GM12878 (cell line): ENCODE data around the gene ACD. TPM values are rescaled to one million over a fixed set of nuclear protein-coding genes. Genes with fewer than 3 reads are reported as not detected.

Experiments
- ATAC-seq: fragments of 200-7000 bp; cut with Tn5 transposase; 3 replicates; pipeline ENCODE4 v1.9.1; 2020; ENCODE audit warnings: mild to moderate bottlenecking, moderate library complexity
- BruUV-seq: library from RNA; stranded (reverse); fragments of 400-500 nt; replicated peaks from 2 replicates; lab custom pipeline; 2021; lab: Mats Ljungman, UMichigan
- CTCF ChIA-PET: fragments of 300-600 bp; sonication (Branson Sonifier 250); formaldehyde crosslinking; extraction: SDS; loops from one replicate; lab custom pipeline; 2021; ENCODE audit warnings: inconsistent platforms; lab: Yijun Ruan, JAX
- POLR2A ChIA-PET: fragments of 350-600 bp; formaldehyde crosslinking; extraction: SDS; loops from one replicate; lab custom pipeline; 2021; ENCODE audit warnings: inconsistent platforms; lab: Charles Lee
- RAD21 ChIA-PET: fragments of 300-600 bp; sonication (Branson Sonifier 250); formaldehyde crosslinking; loops from one replicate; lab custom pipeline; 2023; ENCODE audit warnings: antibody characterized with exemption; ENCODE audit not compliant: unreplicated experiment; lab: Charles Lee
- SMC1A ChIA-PET: fragments of 300-600 bp; sonication (Branson Sonifier 250); formaldehyde crosslinking; loops from one replicate; lab custom pipeline; 2023; ENCODE audit not compliant: unreplicated experiment, uncharacterized antibody; lab: Charles Lee
- DNase-seq: peaks from one replicate; pipeline ENCODE4 v3.0.0-alpha.2; 2011; ENCODE audit warnings: low read depth, low spot score
- FAIRE-seq: peaks from 3 replicates; lab custom pipeline; 2011; peaks lifted over from hg19 to GRCh38; lab: Jason Lieb, UNC
- H2AFZ ChIP-seq: 2 replicates; pipeline ENCODE4 v1.6.0; 2011; ENCODE audit warnings: low read depth, low read length, control low read depth; ENCODE audit not compliant: control insufficient read depth
- H3K27ac ChIP-seq: 2 replicates; pipeline ENCODE4 v1.5.1; 2011; ENCODE audit warnings: control low read depth; ENCODE audit not compliant: control insufficient read depth, insufficient read depth
- H3K27me3 ChIP-seq, 2 experiments: replicated peaks in 1 of 2; 2 replicates each; pipeline versions ENCODE4 v1.6.0 to v1.6.1; 2011; ENCODE audit warnings: low read length in 1 of 2; ENCODE audit not compliant: control insufficient read depth in 2 of 2, insufficient read depth in 2 of 2
- H3K36me3 ChIP-seq, 2 experiments: 2 replicates each; pipeline ENCODE4 v1.5.1; 2011; ENCODE audit warnings: low read length in 1 of 2; ENCODE audit not compliant: control insufficient read depth in 2 of 2, insufficient read depth in 2 of 2
- H3K4me1 ChIP-seq: 2 replicates; pipeline ENCODE4 v1.6.1; 2011; ENCODE audit warnings: mild to moderate bottlenecking, low read length, moderate library complexity, mixed read lengths; ENCODE audit not compliant: control insufficient read depth, insufficient read depth
- H3K4me2 ChIP-seq: 2 replicates; pipeline ENCODE4 v1.6.0; 2011; ENCODE audit warnings: control low read depth; ENCODE audit not compliant: control insufficient read depth, insufficient read depth
- H3K4me3 ChIP-seq: fragments of 200-600 bp; sonication (generic); 2 replicates; pipeline ENCODE4 v1.5.1; 2016
- H3K79me2 ChIP-seq: 2 replicates; pipeline ENCODE4 v1.6.0; 2011; ENCODE audit warnings: low read length; ENCODE audit not compliant: control insufficient read depth, insufficient read depth
- H3K9ac ChIP-seq: 2 replicates; pipeline ENCODE4 v1.8.0; 2011; ENCODE audit warnings: low read length, control low read depth, mixed read lengths; ENCODE audit not compliant: control insufficient read depth, insufficient read depth
- H3K9me3 ChIP-seq: replicated peaks from 3 replicates; pipeline ENCODE4 v1.5.1; 2011; ENCODE audit warnings: mild to moderate bottlenecking, low read length; ENCODE audit not compliant: control insufficient read depth, insufficient read depth
- H4K20me1 ChIP-seq: 2 replicates; pipeline ENCODE4 v1.6.0; 2011; ENCODE audit not compliant: control insufficient read depth, insufficient read depth
- ASH2L ChIP-seq: fragments of 300-600, 200-600 bp; sonication (generic); IDR thresholded peaks from 2 replicates; pipeline ENCODE4 v1.6.1; 2017; ENCODE audit warnings: low read depth, mild to moderate bottlenecking, borderline replicate concordance
- ESRRA ChIP-seq: IDR thresholded peaks from 2 replicates; pipeline ENCODE4 v1.6.1; 2012; ENCODE audit warnings: mild to moderate bottlenecking, low read length, improper control_type of control experiment
- IRF4 ChIP-seq: IDR thresholded peaks from 2 replicates; pipeline ENCODE4 v1.6.1; 2011; ENCODE audit warnings: low read depth, low read length
- JUND ChIP-seq: IDR thresholded peaks from 2 replicates; pipeline ENCODE4 v1.6.1; 2012; ENCODE audit warnings: low read depth, mild to moderate bottlenecking, low read length, improper control_type of control experiment, moderate library complexity
- NR2C2 ChIP-seq: IDR thresholded peaks from 2 replicates; pipeline ENCODE4 v1.6.1; 2011; ENCODE audit warnings: borderline replicate concordance, low read depth; ENCODE audit not compliant: control insufficient read depth, insufficient read length
- NRF1 ChIP-seq: conservative IDR thresholded peaks from 2 replicates; pipeline ENCODE4 v1.6.1; 2011; ENCODE audit warnings: mild to moderate bottlenecking, low read depth, low read length, improper control_type of control experiment
- RELA ChIP-seq: fragments of 450-650 bp; IDR thresholded peaks from 2 replicates; pipeline ENCODE4 v1.8.0; 2014; ENCODE audit warnings: borderline replicate concordance; ENCODE audit not compliant: partially characterized antibody
- RUNX3 ChIP-seq: IDR thresholded peaks from 2 replicates; pipeline ENCODE4 v1.6.1; 2012; ENCODE audit warnings: low read length, inconsistent platforms
- SIN3A ChIP-seq: IDR thresholded peaks from 2 replicates; pipeline ENCODE4 v1.6.1; 2012; ENCODE audit warnings: low read depth, low read length, improper control_type of control experiment
- TBL1XR1 ChIP-seq: IDR thresholded peaks from 2 replicates; pipeline ENCODE4 v1.6.1; 2012; ENCODE audit warnings: low read depth, low read length, improper control_type of control experiment
- ZNF384 ChIP-seq: IDR thresholded peaks from 2 replicates; pipeline ENCODE4 v1.6.1; 2012; ENCODE audit warnings: low read depth, mild to moderate bottlenecking, low read length, improper control_type of control experiment, borderline replicate concordance
- in situ Hi-C: fragments of 300-500 bp; cut with MboI; formaldehyde crosslinking; loops from 9 replicates; pipeline ENCODE4 v1.14.3; 2018; ENCODE audit warnings: mixed read lengths
- intact Hi-C: fragments of 100-400 bp; cut with micrococcal nuclease; formaldehyde crosslinking; loops from one replicate; pipeline ENCODE4 v1.14.2; 2022; ENCODE audit not compliant: unreplicated experiment
- polyA plus RNA-seq, 11 experiments: library from polyadenylated mRNA; depleted of rRNA in 4 of 11; unstranded in 6 of 11; stranded (reverse) in 5 of 11; fragments of >200 nt; fragmentation: Nextera tagmentation in 4 of 11; fragmentation: Illumina TruSeq in 1 of 11; extraction: Ambion mirVana in 4 of 11; extraction: Trizol in 1 of 11; gene quantifications; 1 replicate in 1 of 11; 2 replicates in 10 of 11; pipeline versions ENCODE4 v1.2.1 to v1.2.3, GENCODE V29; 2011 to 2016; ENCODE audit warnings: inconsistent platforms in 2 of 11, missing spikeins in 2 of 11, low read depth in 1 of 11
- total RNA-seq, 4 experiments: library from RNA; depleted of rRNA in 3 of 4; stranded (reverse); fragments of >200 nt in 3 of 4; fragmentation: Illumina TruSeq in 1 of 4; extraction: Trizol in 1 of 4; gene quantifications; 2 replicates each; pipeline versions ENCODE4 v1.2.1 to v1.2.3, GENCODE V29; 2013 to 2021
- TF ChIP-seq, protein P1 (sequence below): fragments of 450-650 bp; IDR thresholded peaks from 2 replicates; pipeline ENCODE4 v1.6.1; 2017; ENCODE audit warnings: mild to moderate bottlenecking, moderate library complexity
- TF ChIP-seq, protein P2 (sequence below): IDR thresholded peaks from 2 replicates; pipeline ENCODE4 v1.6.1; 2012; ENCODE audit warnings: low read depth, low read length, improper control_type of control experiment

Gene ACD
- total and polyA plus RNA-seq, 10 of the 15 experiments (the other 5 are each of a cell fraction or from before 2014, with no cell fraction given), result 2.9 to 46.7 (median 23.9) TPM

DNA sequence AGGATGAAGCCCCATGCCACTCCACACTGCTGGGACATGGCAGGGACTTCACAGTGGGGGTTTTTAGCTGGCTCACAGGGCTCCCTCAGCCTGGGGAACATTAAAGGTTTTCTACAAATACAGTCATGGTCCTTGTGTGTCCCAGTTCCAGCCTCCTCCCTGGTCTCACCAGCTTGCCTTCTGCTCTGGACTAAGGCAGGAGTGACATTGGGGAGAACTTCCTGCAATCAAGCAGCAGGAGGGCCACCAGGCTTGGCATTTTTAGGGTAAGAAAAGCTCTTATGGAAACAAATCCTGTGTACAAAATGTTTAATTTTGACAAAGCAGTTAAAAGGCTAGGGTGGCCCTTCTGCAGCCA, 2.6 kb upstream of the ACD start:
- Histone ChIP-seq H3K4me3 (no peak overlapping the region), H4K20me1 (no peaks in the 10 kb centered on the region), H3K79me2 (peaks cover 12% of the 10 kb centered on the region), H3K9ac (no peak overlapping the region), H3K27me3 (no peaks in the 10 kb centered on the region), H3K9me3 (no peaks in the 10 kb centered on the region), H2AFZ (no peak overlapping the region), H3K36me3 (peaks cover 6 to 10% of the 10 kb centered on the region in 2 experiments; a peak in 3 of 4 replicates), H3K27ac (no peak overlapping the region), H3K4me1 (peaks cover 18% of the 10 kb centered on the region), H3K4me2 (no peak overlapping the region)
- ChIA-PET CTCF (interaction anchor here (0.7 to 11.9 kb wide), 4 partner anchors 17 to 144 kb away, joined by 3 to 196 read pairs (median 8); partner anchors contain the start of genes CARMIL2 and CTCF), RAD21 (interaction anchor here (0.7 kb wide), 1 partner anchor 18 kb away, joined by 4 read pairs; the partner anchor contains the start of gene CARMIL2), POLR2A (interaction anchor here (0.6 to 1.1 kb wide), 3 partner anchors 18 to 143 kb away, joined by 3 to 4 read pairs (median 3); partner anchors contain the start of gene CARMIL2), SMC1A (interaction anchor here (1.0 to 1.4 kb wide), 2 partner anchors 18 to 154 kb away, joined by 3 read pairs; partner anchors contain the start of gene CARMIL2)
- TF ChIP-seq ASH2L (no peak), RUNX3 (no peak), JUND (no peak), SIN3A (no peak), ZNF384 (no peak), ESRRA (no peak), NRF1 (no peak), RELA (no peak), TBL1XR1 (no peak), IRF4 (no peak), NR2C2 (no peak)
- TF ChIP-seq, protein P1, sequence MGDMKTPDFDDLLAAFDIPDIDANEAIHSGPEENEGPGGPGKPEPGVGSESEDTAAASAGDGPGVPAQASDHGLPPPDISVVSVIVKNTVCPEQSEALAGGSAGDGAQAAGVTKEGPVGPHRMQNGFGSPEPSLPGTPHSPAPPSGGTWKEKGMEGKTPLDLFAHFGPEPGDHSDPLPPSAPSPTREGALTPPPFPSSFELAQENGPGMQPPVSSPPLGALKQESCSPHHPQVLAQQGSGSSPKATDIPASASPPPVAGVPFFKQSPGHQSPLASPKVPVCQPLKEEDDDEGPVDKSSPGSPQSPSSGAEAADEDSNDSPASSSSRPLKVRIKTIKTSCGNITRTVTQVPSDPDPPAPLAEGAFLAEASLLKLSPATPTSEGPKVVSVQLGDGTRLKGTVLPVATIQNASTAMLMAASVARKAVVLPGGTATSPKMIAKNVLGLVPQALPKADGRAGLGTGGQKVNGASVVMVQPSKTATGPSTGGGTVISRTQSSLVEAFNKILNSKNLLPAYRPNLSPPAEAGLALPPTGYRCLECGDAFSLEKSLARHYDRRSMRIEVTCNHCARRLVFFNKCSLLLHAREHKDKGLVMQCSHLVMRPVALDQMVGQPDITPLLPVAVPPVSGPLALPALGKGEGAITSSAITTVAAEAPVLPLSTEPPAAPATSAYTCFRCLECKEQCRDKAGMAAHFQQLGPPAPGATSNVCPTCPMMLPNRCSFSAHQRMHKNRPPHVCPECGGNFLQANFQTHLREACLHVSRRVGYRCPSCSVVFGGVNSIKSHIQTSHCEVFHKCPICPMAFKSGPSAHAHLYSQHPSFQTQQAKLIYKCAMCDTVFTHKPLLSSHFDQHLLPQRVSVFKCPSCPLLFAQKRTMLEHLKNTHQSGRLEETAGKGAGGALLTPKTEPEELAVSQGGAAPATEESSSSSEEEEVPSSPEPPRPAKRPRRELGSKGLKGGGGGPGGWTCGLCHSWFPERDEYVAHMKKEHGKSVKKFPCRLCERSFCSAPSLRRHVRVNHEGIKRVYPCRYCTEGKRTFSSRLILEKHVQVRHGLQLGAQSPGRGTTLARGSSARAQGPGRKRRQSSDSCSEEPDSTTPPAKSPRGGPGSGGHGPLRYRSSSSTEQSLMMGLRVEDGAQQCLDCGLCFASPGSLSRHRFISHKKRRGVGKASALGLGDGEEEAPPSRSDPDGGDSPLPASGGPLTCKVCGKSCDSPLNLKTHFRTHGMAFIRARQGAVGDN, result no peak
- TF ChIP-seq, protein P2, sequence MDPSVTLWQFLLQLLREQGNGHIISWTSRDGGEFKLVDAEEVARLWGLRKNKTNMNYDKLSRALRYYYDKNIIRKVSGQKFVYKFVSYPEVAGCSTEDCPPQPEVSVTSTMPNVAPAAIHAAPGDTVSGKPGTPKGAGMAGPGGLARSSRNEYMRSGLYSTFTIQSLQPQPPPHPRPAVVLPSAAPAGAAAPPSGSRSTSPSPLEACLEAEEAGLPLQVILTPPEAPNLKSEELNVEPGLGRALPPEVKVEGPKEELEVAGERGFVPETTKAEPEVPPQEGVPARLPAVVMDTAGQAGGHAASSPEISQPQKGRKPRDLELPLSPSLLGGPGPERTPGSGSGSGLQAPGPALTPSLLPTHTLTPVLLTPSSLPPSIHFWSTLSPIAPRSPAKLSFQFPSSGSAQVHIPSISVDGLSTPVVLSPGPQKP, result no peak
- no peak for ATAC-seq
- in situ Hi-C loops (no loop called here), intact Hi-C loops (loop anchor here (5.0 kb wide), 1 partner anchor 505 kb away; the partner anchor contains the start of genes FBXL8 and TRADD)
- no peak for DNase-seq
- no TSS peak for BruUV-seq
- FAIRE-seq, result no peak
